RPMI7951 (cell line): ENCODE data around the gene ITGA4. TPM values are rescaled to one million over a fixed set of nuclear protein-coding genes. Genes with fewer than 3 reads are reported as not detected.

Experiments
- DNase-seq: peaks from one replicate; pipeline ENCODE4 v3.0.0-alpha.2; 2012; ENCODE audit warnings: low read depth
- total RNA-seq: library from RNA; depleted of rRNA; stranded (reverse); fragments of >200 nt; shearing (Covaris generic); gene quantifications from 2 replicates; pipeline ENCODE4 v1.2.3, GENCODE V29; 2014; rRNA removed

ITGA4 gene
- total RNA-seq, 1 experiment from 2014 or later: 89.6 TPM

GRCh38 chr2:181574321-181574720 is 117.1 kb downstream of the ITGA4 start:
- DNase-seq: no peak

- no peak for DNase-seq
Measured at GRCh38 chr2:181575024-181575649, 118.0 kb downstream of the ITGA4 start.

- no peak for DNase-seq
Measured at GRCh38 chr2:181575650-181576025, 118.5 kb downstream of the ITGA4 start.

- no peak for DNase-seq
Measured at GRCh38 chr2:181576431-181576830, 119.2 kb downstream of the ITGA4 start.

- DNase-seq: no peak
Measured at GRCh38 chr2:181578829-181579228, 121.6 kb downstream of the ITGA4 start.

DNA sequence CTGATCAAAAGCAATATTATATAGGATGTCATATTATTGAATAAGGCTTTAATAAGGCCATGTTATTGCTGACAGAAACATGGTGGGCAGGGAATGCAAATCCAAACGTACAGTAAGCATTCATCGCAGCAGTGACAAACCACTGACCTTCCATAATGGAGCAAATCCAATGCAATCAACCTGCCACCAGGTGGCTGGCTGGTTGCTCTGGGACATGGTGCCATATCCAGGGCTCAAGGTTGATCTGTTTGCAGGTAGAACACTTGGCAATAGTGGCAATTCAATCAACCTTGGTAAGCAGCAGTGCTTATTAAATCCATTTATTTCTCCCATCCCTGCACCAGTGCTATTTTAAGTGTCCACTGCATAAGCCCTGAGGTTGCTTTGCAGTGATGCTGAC is 124.3 kb downstream of the ITGA4 start:
- DNase-seq: no peak

DNA sequence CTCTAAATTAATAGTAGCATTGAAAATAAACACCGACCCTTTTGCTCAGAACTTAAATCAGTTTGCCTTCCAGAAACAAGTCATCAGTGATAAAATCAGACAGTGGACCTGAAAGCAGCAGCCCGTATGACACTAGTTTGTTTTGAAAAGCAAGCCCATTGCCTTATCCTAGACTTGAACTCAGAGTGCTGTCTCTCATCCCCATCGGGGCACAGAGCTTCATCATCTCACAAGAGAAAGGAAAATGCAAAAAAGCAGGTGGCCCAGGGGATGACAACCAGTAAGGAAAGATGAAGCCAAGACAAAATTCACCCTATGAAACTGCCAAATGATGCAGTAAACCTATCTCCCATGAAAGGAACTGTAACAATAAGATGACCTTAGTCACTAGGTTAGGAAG is 128.5 kb downstream of the ITGA4 start:
- no peak for DNase-seq

Other genes with a start within 250 kb of the ITGA4 start
- 0.12 TPM in 1 of 2 replicates, not detected in the other for gene CERKL, start 199.7 kb downstream of the ITGA4 start, total RNA-seq
- not detected in 2 replicates for gene NEUROD1, start 223.1 kb downstream of the ITGA4 start, total RNA-seq